Smooth muscle cell (in vitro differentiated cells): ENCODE measurements around the gene ZMIZ1. TPM values are rescaled to one million over a fixed set of nuclear protein-coding genes. Genes with fewer than 3 reads are reported as not detected.
A peak's percentile ranks its signal among the peaks of the same experiment; 100 is the strongest.

ENCODE experiments used
- DNase-seq: peaks from one replicate; lab custom pipeline; 2025; ENCODE audit not compliant: unreplicated experiment; lab: John Stamatoyannopoulos, UW
- H2AFZ ChIP-seq: fragments of 200-600 bp; sonication (generic); 2 replicates; pipeline ENCODE4 v1.6.0; 2016; ENCODE audit warnings: antibody characterized with exemption, low read depth, mild to moderate bottlenecking
- H3F3A ChIP-seq: fragments of 200-600 bp; sonication (generic); 2 replicates; pipeline ENCODE4 v1.6.0; 2017; ENCODE audit warnings: antibody characterized with exemption, low read depth
- H3K27ac ChIP-seq: fragments of 200-600 bp; sonication (generic); 2 replicates; pipeline ENCODE4 v1.5.1; 2016; ENCODE audit warnings: low read depth, mild to moderate bottlenecking
- H3K27me3 ChIP-seq: fragments of 200-600 bp; sonication (generic); 2 replicates; pipeline ENCODE4 v1.6.1; 2016; ENCODE audit warnings: low read depth, mild to moderate bottlenecking
- H3K36me3 ChIP-seq: fragments of 200-600 bp; sonication (generic); 2 replicates; pipeline ENCODE4 v1.5.1; 2016; ENCODE audit warnings: low read depth
- H3K4me1 ChIP-seq: fragments of 200-600 bp; sonication (generic); 2 replicates; pipeline ENCODE4 v1.5.1; 2016; ENCODE audit warnings: low read depth
- H3K4me2 ChIP-seq: fragments of 200-600 bp; sonication (generic); 2 replicates; pipeline ENCODE4 v1.6.0; 2016; ENCODE audit warnings: mild to moderate bottlenecking
- H3K4me3 ChIP-seq: fragments of 200-600 bp; sonication (generic); 2 replicates; pipeline ENCODE4 v1.5.1; 2016; ENCODE audit warnings: mild to moderate bottlenecking
- H3K79me2 ChIP-seq: fragments of 200-600 bp; sonication (generic); 2 replicates; pipeline ENCODE4 v1.6.0; 2016; ENCODE audit warnings: low read depth, mild to moderate bottlenecking
- H3K9ac ChIP-seq: fragments of 200-600 bp; sonication (generic); 2 replicates; pipeline ENCODE4 v1.6.0; 2016; ENCODE audit warnings: low read depth
- H3K9me3 ChIP-seq: fragments of 200-600 bp; sonication (generic); replicated peaks from 2 replicates; pipeline ENCODE4 v1.5.1; 2016; ENCODE audit warnings: low read depth
- H4K20me1 ChIP-seq: fragments of 200-600 bp; sonication (generic); 2 replicates; pipeline ENCODE4 v1.6.0; 2016; ENCODE audit warnings: low read depth
- CTCF ChIP-seq: fragments of 200-600 bp; sonication (generic); IDR thresholded peaks from 2 replicates; pipeline ENCODE4 v1.5.1; 2017; ENCODE audit warnings: borderline replicate concordance, mild to moderate bottlenecking, antibody characterized with exemption; ENCODE audit not compliant: insufficient read depth, poor library complexity, severe bottlenecking
- whole genome bisulfite sequencing: methylation state at CpG from one replicate; pipeline ENCODE4 v1.1.7; 2016; ENCODE audit warnings: low lambda C conversion rate; 5-methylcytosine and 5-hydroxymethylcytosine counted together
- polyA plus RNA-seq: library from polyadenylated mRNA; unstranded; fragments of >200 nt; fragmentation: Nextera tagmentation; extraction: Ambion mirVana; gene quantifications from 2 replicates; pipeline ENCODE4 v1.2.1, GENCODE V29; 2016
- total RNA-seq: library from RNA; depleted of rRNA; stranded (reverse); fragments of >200 nt; gene quantifications from 2 replicates; pipeline ENCODE4 v1.2.3, GENCODE V29; 2014

The ZMIZ1 gene
- total and polyA plus RNA-seq, 2 experiments from 2014 or later: 24.2 to 31.3 TPM

DNA sequence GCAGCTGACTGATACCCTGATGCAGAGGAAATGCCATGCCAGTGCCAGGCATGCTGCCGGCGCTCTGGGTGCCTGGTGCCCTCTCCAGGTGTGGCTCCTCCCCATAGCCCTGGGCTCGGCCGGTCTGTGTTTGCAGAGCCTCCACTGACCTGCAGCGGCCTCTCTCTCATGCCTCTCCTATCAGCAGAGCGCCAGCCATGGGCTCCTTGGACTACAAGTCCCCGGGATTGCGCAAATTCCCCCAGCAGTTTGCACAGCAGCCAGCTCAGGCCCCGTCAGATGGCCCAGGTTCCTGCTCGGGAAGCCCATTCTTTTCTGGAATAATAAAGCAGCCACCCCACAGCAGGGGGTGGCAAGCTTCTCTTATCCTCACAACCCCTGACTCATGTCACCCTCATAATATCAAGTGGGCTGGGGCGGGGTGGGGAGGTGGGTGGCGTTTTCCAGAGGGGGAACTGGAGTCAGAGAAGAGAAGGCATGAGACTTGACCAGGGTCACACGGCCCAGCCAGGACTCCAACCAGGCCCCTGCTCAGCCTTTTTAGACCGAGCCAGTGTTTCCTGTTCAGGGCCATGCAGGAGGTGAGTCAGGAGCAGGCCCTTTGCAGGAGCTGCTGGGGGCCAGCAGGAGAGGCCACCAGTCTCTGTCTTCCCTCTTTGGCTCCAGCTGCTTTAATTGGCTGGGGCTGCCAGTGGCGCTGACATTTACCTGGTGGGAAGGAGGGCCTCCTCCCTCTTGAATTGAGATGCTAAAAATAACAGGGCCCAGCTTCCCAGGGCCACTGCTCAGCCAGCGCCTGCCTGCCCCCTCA lies 58.6 kb downstream of the ZMIZ1 start:
- Histone ChIP-seq H3K4me2 (no peak overlapping the region), H3K9ac (no peak overlapping the region), H3K36me3 (no peaks in the 10 kb centered on the region), H4K20me1 (peaks cover 100% of the 10 kb centered on the region), H3F3A (peaks cover 12% of the 10 kb centered on the region), H3K4me1 (peaks cover 29% of the 10 kb centered on the region), H3K4me3 (no peak overlapping the region), H2AFZ (no peak overlapping the region), H3K9me3 (no peaks in the 10 kb centered on the region), H3K79me2 (peaks cover 58% of the 10 kb centered on the region), H3K27me3 (no peaks in the 10 kb centered on the region), H3K27ac (peak overlapping the region; percentile 4)
- 57% methylated on average over 16 of the region's 16 CpGs for WGBS
- TF ChIP-seq CTCF: no peak
- no peak for DNase-seq

DNA sequence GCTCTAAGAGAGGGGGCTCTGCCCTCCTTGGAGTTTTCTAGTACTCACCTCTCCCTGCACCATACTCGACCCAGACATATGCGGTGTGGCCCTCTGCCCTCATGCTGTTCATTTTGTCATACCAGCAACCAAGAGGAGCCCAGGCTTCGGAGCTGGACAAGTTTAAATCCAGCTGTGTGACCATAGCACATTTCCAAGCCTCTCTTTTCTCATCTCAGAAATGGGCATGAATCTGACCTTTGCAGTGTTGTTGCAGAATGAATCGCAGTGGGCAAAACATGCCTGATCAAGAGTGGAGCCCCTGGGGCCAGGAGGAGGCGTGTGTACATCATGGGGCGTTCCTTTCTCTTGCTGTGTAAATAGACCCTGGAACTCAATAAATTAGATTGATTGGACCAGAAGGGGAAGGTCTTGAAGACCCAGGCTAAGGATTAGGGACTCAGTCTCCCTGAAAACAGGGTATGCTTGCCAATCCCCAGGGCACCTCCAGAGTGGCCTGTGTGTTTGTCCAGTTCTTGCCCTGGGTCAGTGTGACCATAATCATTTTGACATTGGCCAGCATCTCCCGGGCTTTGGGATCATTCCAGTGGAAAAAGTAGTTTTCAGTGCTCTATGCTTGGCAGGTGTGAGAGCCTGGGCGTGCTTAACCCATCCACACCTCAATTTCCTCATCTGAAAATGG lies 59.6 kb downstream of the ZMIZ1 start:
- no peak for TF ChIP-seq CTCF
- peaks cover 58% of the 10 kb centered on the region for H3K79me2 ChIP-seq

GRCh38 chr10:79128923-79129305 lies 60.1 kb downstream of the ZMIZ1 start:
- H4K20me1 ChIP-seq: peaks cover 100% of the 10 kb centered on the region
- H3K4me1 ChIP-seq: peaks cover 29% of the 10 kb centered on the region
- 48% methylated on average over 4 of the region's 4 CpGs for WGBS

More for the DNA sequence above, 59.6 kb downstream of the ZMIZ1 start:
- Histone ChIP-seq H3K27me3 (no peaks in the 10 kb centered on the region), H3K9ac (no peak overlapping the region), H2AFZ (no peak overlapping the region), H3F3A (peaks cover 12% of the 10 kb centered on the region), H3K4me2 (no peak overlapping the region), H3K4me3 (no peak overlapping the region), H3K4me1 (peaks cover 29% of the 10 kb centered on the region), H4K20me1 (peaks cover 100% of the 10 kb centered on the region), H3K36me3 (no peaks in the 10 kb centered on the region), H3K9me3 (no peaks in the 10 kb centered on the region), H3K27ac (peak overlapping the region; percentile 66)
- 92% methylated on average over 8 of the region's 8 CpGs for whole genome bisulfite sequencing
- DNase-seq: no peak

More at GRCh38 chr10:79128923-79129305, 60.1 kb downstream of the ZMIZ1 start:
- no peaks in the 10 kb centered on the region for H3K9me3 ChIP-seq
- no peaks in the 10 kb centered on the region for H3K36me3 ChIP-seq
- H3K4me2 ChIP-seq: peak overlapping the region; percentile 74
- peaks cover 12% of the 10 kb centered on the region for H3F3A ChIP-seq
- peak overlapping the region; percentile 66 for H3K27ac ChIP-seq
- no peak for TF ChIP-seq CTCF
- H3K4me3 ChIP-seq: no peak overlapping the region
- no peak overlapping the region for H2AFZ ChIP-seq
- peaks cover 58% of the 10 kb centered on the region for H3K79me2 ChIP-seq
- no peak for DNase-seq
- no peaks in the 10 kb centered on the region for H3K27me3 ChIP-seq
- H3K9ac ChIP-seq: no peak overlapping the region
